Measurements from ENCODE around the gene SHC3. TPM values are rescaled to one million over a fixed set of nuclear protein-coding genes. Genes with fewer than 3 reads are reported as not detected.

The SHC3 gene
- polyA plus RNA-seq, 1 donor from 2014 or later: 22.9 TPM

DNA sequence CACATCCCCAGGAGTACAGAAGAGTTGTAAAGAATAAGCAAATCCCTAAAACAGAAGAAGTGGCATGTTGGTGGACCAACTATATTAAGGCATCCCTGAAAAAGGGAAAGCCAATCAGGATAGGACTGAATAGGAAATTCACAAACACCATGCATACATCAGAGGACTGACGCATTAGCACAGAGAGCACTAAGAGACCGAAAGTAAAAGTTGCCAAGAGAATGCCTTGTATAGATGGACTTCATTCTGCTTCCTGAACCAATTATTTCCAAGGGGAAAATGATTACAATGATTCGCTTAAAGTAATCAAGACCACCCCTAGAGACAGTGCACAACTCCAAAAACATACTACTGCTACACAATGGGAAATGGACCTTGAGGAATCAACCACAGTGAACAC, 33.5 kb downstream of the SHC3 start:
- Histone ChIP-seq H3K79me2 (replicated peaks; ENCODE audit: insufficient read depth, low read length) (peaks cover 5% of the 10 kb centered on the region), H3K9me2 (ENCODE audit: insufficient read depth, low read length) (no peaks in the 10 kb centered on the region), H3K4me2 (ENCODE audit: low read length) (no peak overlapping the region), H2AFZ (ENCODE audit: low read depth, low read length) (no peak overlapping the region), H3F3A (ENCODE audit: insufficient read depth, low read length, poor library complexity, severe bottlenecking) (no peaks in the 10 kb centered on the region), H3K36me3 (ENCODE audit: insufficient read depth, low read length) (no peaks in the 10 kb centered on the region), H3K9ac (ENCODE audit: low read length) (no peak overlapping the region), H3K27ac (ENCODE audit: low read length) (no peak overlapping the region), H4K20me1 (ENCODE audit: insufficient read depth) (no peaks in the 10 kb centered on the region), H3K27me3 (ENCODE audit: insufficient read depth, low read depth, low read length) (no peaks in the 10 kb centered on the region), H3K4me3 (ENCODE audit: low read length) (no peak overlapping the region), H3K9me3 (ENCODE audit: low read length) (no peaks in the 10 kb centered on the region)
- TF ChIP-seq EP300 (conservative IDR thresholded peaks at IDR 0.05; ENCODE audit: poor library complexity, severe bottlenecking) (no peak), EZH2 (IDR thresholded peaks at IDR 0.05; ENCODE audit: borderline replicate concordance, insufficient read depth, low read length, poor library complexity, severe bottlenecking) (no peak), RAD21 (conservative IDR thresholded peaks at IDR 0.05) (no peak), MXI1 (conservative IDR thresholded peaks at IDR 0.05; ENCODE audit: poor library complexity, severe bottlenecking) (no peak), POLR2AphosphoS5 (IDR thresholded peaks at IDR 0.05) (no peak), SMC3 (conservative IDR thresholded peaks at IDR 0.05; ENCODE audit: poor library complexity) (no peak), TAF1 (IDR thresholded peaks at IDR 0.05; ENCODE audit: low read depth) (no peak)
- TF ChIP-seq, protein P1, sequence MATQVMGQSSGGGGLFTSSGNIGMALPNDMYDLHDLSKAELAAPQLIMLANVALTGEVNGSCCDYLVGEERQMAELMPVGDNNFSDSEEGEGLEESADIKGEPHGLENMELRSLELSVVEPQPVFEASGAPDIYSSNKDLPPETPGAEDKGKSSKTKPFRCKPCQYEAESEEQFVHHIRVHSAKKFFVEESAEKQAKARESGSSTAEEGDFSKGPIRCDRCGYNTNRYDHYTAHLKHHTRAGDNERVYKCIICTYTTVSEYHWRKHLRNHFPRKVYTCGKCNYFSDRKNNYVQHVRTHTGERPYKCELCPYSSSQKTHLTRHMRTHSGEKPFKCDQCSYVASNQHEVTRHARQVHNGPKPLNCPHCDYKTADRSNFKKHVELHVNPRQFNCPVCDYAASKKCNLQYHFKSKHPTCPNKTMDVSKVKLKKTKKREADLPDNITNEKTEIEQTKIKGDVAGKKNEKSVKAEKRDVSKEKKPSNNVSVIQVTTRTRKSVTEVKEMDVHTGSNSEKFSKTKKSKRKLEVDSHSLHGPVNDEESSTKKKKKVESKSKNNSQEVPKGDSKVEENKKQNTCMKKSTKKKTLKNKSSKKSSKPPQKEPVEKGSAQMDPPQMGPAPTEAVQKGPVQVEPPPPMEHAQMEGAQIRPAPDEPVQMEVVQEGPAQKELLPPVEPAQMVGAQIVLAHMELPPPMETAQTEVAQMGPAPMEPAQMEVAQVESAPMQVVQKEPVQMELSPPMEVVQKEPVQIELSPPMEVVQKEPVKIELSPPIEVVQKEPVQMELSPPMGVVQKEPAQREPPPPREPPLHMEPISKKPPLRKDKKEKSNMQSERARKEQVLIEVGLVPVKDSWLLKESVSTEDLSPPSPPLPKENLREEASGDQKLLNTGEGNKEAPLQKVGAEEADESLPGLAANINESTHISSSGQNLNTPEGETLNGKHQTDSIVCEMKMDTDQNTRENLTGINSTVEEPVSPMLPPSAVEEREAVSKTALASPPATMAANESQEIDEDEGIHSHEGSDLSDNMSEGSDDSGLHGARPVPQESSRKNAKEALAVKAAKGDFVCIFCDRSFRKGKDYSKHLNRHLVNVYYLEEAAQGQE (IDR thresholded peaks at IDR 0.05; ENCODE audit: borderline replicate concordance): no peak
- TF ChIP-seq, protein P2, sequence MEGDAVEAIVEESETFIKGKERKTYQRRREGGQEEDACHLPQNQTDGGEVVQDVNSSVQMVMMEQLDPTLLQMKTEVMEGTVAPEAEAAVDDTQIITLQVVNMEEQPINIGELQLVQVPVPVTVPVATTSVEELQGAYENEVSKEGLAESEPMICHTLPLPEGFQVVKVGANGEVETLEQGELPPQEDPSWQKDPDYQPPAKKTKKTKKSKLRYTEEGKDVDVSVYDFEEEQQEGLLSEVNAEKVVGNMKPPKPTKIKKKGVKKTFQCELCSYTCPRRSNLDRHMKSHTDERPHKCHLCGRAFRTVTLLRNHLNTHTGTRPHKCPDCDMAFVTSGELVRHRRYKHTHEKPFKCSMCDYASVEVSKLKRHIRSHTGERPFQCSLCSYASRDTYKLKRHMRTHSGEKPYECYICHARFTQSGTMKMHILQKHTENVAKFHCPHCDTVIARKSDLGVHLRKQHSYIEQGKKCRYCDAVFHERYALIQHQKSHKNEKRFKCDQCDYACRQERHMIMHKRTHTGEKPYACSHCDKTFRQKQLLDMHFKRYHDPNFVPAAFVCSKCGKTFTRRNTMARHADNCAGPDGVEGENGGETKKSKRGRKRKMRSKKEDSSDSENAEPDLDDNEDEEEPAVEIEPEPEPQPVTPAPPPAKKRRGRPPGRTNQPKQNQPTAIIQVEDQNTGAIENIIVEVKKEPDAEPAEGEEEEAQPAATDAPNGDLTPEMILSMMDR (IDR thresholded peaks at IDR 0.05; ENCODE audit: poor library complexity, severe bottlenecking): no peak

DNA sequence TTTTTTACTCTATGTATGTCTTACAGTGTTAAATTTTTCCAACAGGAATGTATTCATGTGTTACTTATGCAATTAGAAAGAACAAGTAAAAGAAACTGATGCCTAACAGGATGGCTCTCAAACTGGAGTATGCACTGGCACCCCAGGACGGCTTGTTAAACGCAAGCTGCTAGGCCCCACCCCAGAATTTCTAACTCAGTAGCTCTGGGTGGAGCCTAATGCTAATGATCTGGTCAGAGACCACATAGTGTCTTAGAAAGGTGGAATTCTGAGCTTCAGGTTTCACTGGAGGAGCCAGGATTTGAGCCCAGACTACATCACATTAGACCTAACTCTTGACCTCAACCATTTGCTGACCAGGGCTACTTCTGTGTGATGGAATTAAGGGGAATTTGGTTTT, 34.4 kb downstream of the SHC3 start:
- TF ChIP-seq, protein P1 (IDR thresholded peaks at IDR 0.05; ENCODE audit: borderline replicate concordance): no peak
- TF ChIP-seq, protein P2 (IDR thresholded peaks at IDR 0.05; ENCODE audit: poor library complexity, severe bottlenecking): no peak
- no peak for TF ChIP-seq TAF1 (IDR thresholded peaks at IDR 0.05; ENCODE audit: low read depth)
- no peak for TF ChIP-seq EP300 (conservative IDR thresholded peaks at IDR 0.05; ENCODE audit: poor library complexity, severe bottlenecking)
- no peak for TF ChIP-seq POLR2AphosphoS5 (IDR thresholded peaks at IDR 0.05)
- no peak for TF ChIP-seq EZH2 (IDR thresholded peaks at IDR 0.05; ENCODE audit: borderline replicate concordance, insufficient read depth, low read length, poor library complexity, severe bottlenecking)
- TF ChIP-seq MXI1 (conservative IDR thresholded peaks at IDR 0.05; ENCODE audit: poor library complexity, severe bottlenecking): no peak
- no peak for TF ChIP-seq SMC3 (conservative IDR thresholded peaks at IDR 0.05; ENCODE audit: poor library complexity)
- no peak for TF ChIP-seq RAD21 (conservative IDR thresholded peaks at IDR 0.05)

More for the DNA sequence above, 34.4 kb downstream of the SHC3 start:
- Histone ChIP-seq H3F3A (ENCODE audit: insufficient read depth, low read length, poor library complexity, severe bottlenecking) (no peaks in the 10 kb centered on the region), H3K27me3 (ENCODE audit: insufficient read depth, low read depth, low read length) (no peaks in the 10 kb centered on the region), H4K20me1 (ENCODE audit: insufficient read depth) (no peaks in the 10 kb centered on the region), H2AFZ (ENCODE audit: low read depth, low read length) (no peak overlapping the region), H3K9ac (ENCODE audit: low read length) (no peak overlapping the region), H3K27ac (ENCODE audit: low read length) (no peak overlapping the region), H3K79me2 (replicated peaks; ENCODE audit: insufficient read depth, low read length) (peaks cover 5% of the 10 kb centered on the region), H3K36me3 (ENCODE audit: insufficient read depth, low read length) (no peaks in the 10 kb centered on the region), H3K4me2 (ENCODE audit: low read length) (no peak overlapping the region), H3K9me2 (ENCODE audit: insufficient read depth, low read length) (no peaks in the 10 kb centered on the region), H3K4me3 (ENCODE audit: low read length) (no peak overlapping the region), H3K9me3 (ENCODE audit: low read length) (no peaks in the 10 kb centered on the region)

Measured in neural cell (in vitro differentiated cells).